ENCODE results near the gene PRKAR2B. TPM values are rescaled to one million over a fixed set of nuclear protein-coding genes. Genes with fewer than 3 reads are reported as not detected.

PRKAR2B gene
- total RNA-seq, 1 experiment from 2014 or later = 15.1 TPM

GRCh38 chr7:107108793-107109371 is 64.4 kb downstream of the PRKAR2B start:
- ChIA-PET CTCF (no interaction called here), RAD21 (ENCODE audit: low non-redundant PET in 1 of 2, low total read pairs in 2 of 2, uncharacterized antibody in 2 of 2, unreplicated experiment in 2 of 2) (no interaction called here), POLR2A (no interaction called here)
- Histone ChIP-seq H4K20me1 (ENCODE audit: insufficient read depth) (no peaks in the 10 kb centered on the region), H3K4me3 (replicated peaks in 1 of 2; ENCODE audit: low read depth in 1 of 2, low read length in 2 of 2) (no peak overlapping the region), H3K4me2 (ENCODE audit: low read length) (no peak overlapping the region), H3K27ac (ENCODE audit: low read depth, low read length) (no peak overlapping the region), H3K36me3 (ENCODE audit: control insufficient read depth in 1 of 2, insufficient read depth in 2 of 2, low read length in 2 of 2) (no peaks in the 10 kb centered on the region), H3K27me3 (ENCODE audit: insufficient read depth, low read length) (no peaks in the 10 kb centered on the region), H3K4me1 (ENCODE audit: control insufficient read depth in 1 of 2, insufficient read depth in 2 of 2, low read length in 2 of 2) (no peaks in the 10 kb centered on the region), H3K79me2 (ENCODE audit: insufficient read depth, low read length) (no peaks in the 10 kb centered on the region), H3K9ac (ENCODE audit: low read length) (no peak overlapping the region), H2AFZ (ENCODE audit: low read depth, low read length, poor library complexity, severe bottlenecking) (no peak overlapping the region), H3K9me3 (ENCODE audit: control insufficient read depth in 1 of 2, insufficient read depth in 1 of 2, low read depth in 1 of 2, low read length in 2 of 2) (no peaks in the 10 kb centered on the region), H3K9me2 (ENCODE audit: insufficient read depth) (no peaks in the 10 kb centered on the region)
- no peak for TF ChIP-seq CEBPB (IDR thresholded peaks at IDR 0.05; ENCODE audit: low read depth)
- intact Hi-C loops (cut with micrococcal nuclease) = no loop called here
- no peak for ATAC-seq
- DNase-seq (ENCODE audit: low read depth, low spot score) = no peak
- BruUV-seq (replicated peaks) = no TSS peak

- no peak for TF ChIP-seq EGR1 (IDR thresholded peaks at IDR 0.05; ENCODE audit: low read depth)
- TF ChIP-seq TCF7L2 (IDR thresholded peaks at IDR 0.05; ENCODE audit: borderline replicate concordance, extremely low read depth, insufficient read depth, insufficient read length) = no peak
- TF ChIP-seq SRF (IDR thresholded peaks at IDR 0.05; ENCODE audit: low read depth) = no peak
- no peaks in the 10 kb centered on the region for H3K36me3 ChIP-seq (ENCODE audit: control insufficient read depth in 1 of 2, insufficient read depth in 2 of 2, low read length in 2 of 2)
- no peak overlapping the region for H2AFZ ChIP-seq (ENCODE audit: low read depth, low read length, poor library complexity, severe bottlenecking)
- CTCF ChIA-PET = no interaction called here
- H3K9me3 ChIP-seq (ENCODE audit: control insufficient read depth in 1 of 2, insufficient read depth in 1 of 2, low read depth in 1 of 2, low read length in 2 of 2) = no peaks in the 10 kb centered on the region
- H4K20me1 ChIP-seq (ENCODE audit: insufficient read depth) = no peaks in the 10 kb centered on the region
- intact Hi-C loops (cut with micrococcal nuclease) = no loop called here
- no peak overlapping the region for H3K4me2 ChIP-seq (ENCODE audit: low read length)
- RAD21 ChIA-PET (ENCODE audit: low non-redundant PET in 1 of 2, low total read pairs in 2 of 2, uncharacterized antibody in 2 of 2, unreplicated experiment in 2 of 2) = no interaction called here
- no peak overlapping the region for H3K4me3 ChIP-seq (replicated peaks in 1 of 2; ENCODE audit: low read depth in 1 of 2, low read length in 2 of 2)
- BruUV-seq (replicated peaks) = no TSS peak
- POLR2A ChIA-PET = no interaction called here
- no peaks in the 10 kb centered on the region for H3K4me1 ChIP-seq (ENCODE audit: control insufficient read depth in 1 of 2, insufficient read depth in 2 of 2, low read length in 2 of 2)
- H3K27me3 ChIP-seq (ENCODE audit: insufficient read depth, low read length) = no peaks in the 10 kb centered on the region
- H3K27ac ChIP-seq (ENCODE audit: low read depth, low read length) = no peak overlapping the region
- no peak for DNase-seq (ENCODE audit: low read depth, low spot score)
- no peak for ATAC-seq
- no peaks in the 10 kb centered on the region for H3K9me2 ChIP-seq (ENCODE audit: insufficient read depth)
- H3K9ac ChIP-seq (ENCODE audit: low read length) = no peak overlapping the region
- no peaks in the 10 kb centered on the region for H3K79me2 ChIP-seq (ENCODE audit: insufficient read depth, low read length)
Measured at GRCh38 chr7:107109955-107110354, 65.5 kb downstream of the PRKAR2B start.
